NOMO-1 treated with dmso at 0.1 percent for 144 hours (cell line): ENCODE results near the gene C15orf40.
"Not testable (repeated sequence)": the region's sequence is repeated elsewhere in the genome, so short reads cannot be mapped to it uniquely, and the experiment has no call there.

Source experiments
- DNase-seq: peaks from one replicate; lab custom pipeline; 2025; ENCODE audit not compliant: unreplicated experiment; lab: John Stamatoyannopoulos, UW

Gene C15orf40

GRCh38 chr15:82952158-82953081 lies 59.0 kb downstream of the C15orf40 start, which contains the start of gene HOMER2:
HOMER2 (minus strand) TSS chr15:82952720; CDS start chr15:82952535, 185 bp downstream.
- no peak for DNase-seq

- peak; percentile 27 for DNase-seq
Measured at GRCh38 chr15:82951472-82952157, 59.8 kb downstream of the C15orf40 start.

DNA sequence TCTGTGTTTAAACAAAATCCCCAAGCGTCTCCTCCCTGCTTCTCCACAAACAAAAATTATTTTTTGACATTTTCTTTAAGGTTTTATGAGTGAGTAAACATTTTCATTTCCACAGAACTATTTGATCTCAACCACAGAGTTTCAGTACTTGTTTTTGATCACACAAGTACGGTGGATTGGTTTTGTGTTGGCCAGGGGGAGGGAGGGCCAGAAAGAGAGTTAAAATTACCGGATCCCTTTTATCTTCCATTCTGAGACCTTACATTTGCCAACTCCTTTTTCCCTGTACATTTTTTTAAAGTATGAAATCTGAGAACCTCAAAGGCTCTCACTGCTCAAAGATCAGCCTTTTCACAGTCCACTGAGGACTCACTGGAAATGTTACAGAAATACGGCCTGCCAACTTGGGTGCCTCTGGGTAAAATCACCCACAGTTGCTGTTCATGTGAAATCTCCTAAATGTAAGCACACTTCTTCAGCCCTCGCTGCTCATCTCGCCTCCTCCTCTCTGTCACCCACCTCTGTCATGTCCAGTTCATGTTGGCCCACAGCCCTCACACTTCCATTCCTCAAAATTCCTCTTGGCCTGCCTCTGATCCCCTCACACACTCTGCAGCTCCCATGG lies 60.6 kb downstream of the C15orf40 start:
- no peak for DNase-seq

DNA sequence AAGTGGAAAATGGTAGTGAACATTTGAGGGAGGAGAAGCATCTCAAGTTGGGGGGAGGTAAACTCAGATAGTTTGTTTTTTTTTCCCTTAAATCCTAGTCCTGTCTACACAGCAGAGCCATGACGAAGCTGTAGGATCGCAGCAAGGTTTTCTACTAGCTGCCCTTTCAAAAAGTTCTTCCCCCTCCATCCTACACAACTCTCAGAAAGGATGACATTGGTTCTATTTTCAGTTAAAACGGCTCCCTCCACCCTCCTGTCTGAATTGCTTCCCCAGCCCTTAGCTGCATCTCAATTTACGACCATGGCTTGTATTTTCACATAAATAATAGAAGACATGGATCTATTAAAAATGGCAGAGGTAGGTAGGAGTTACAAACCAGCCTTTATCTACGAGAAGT lies 61.1 kb downstream of the C15orf40 start:
- no peak for DNase-seq

GRCh38 chr15:82946155-82946701 lies 65.2 kb downstream of the C15orf40 start:
- no peak for DNase-seq

- no peak for DNase-seq
Measured at GRCh38 chr15:82945326-82945725, 66.1 kb downstream of the C15orf40 start.

- peak; percentile 39 for DNase-seq
Measured at GRCh38 chr15:82944821-82945220, 66.6 kb downstream of the C15orf40 start.

DNA sequence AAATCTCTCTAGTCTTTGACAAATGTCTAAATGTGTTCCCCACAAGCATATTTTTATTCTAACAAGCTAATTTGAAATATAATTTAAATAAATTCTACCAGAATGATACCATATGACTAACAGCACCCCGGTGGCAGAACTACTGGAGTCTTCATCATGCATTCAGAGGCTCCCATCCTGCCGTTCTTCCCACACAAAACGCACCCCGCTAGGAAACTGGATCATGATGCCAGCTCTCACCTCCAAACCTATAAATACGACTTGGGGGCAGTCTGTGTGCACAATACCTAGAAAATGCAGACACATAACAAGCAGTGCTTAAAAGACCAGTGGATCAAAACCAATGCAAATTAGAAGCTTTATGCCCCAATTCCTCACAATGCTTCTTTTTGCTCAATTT lies 67.4 kb downstream of the C15orf40 start:
- DNase-seq = no peak

DNA sequence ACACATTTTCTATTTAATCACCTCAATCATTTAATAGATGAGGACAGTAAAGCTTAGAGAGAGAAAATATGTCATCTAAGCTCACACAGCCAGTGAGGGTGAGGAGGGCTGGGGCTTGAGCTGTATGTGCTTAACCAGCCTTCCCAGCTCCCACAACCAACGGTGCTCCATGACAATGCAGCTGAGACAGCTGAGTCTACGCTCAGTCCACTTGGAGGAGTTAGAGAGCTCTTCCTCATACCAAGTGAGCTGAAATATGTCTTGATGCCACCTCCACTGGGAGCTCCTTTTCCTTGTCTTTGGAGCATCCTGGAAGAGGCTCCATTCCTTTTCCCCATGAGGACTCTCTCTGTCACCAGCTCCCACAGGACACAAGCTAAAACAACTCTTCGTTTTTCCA lies 68.3 kb downstream of the C15orf40 start:
- no peak for DNase-seq

- DNase-seq = no peak
Measured at GRCh38 chr15:82942691-82943090, 68.7 kb downstream of the C15orf40 start.

DNA sequence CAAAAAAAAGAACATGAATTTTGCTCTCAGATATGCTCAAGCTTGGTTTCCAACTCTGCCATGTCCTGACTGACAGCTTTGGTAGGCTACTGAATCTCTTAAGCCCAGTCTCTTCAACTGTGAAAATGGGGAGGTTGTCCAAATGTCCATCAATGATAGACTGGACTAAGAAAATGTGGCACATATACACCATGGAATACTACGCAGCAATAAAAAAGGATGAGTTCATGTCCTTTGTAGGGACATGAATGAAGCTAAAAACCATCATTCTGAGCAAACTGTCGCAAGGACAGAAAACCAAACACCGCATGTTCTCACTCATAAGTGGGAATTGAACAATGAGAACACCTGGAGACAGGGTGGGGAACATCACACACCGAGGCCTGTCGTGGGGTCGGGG lies 71.8 kb downstream of the C15orf40 start:
- DNase-seq = not testable (repeated sequence)
